Right kidney (tissue), 1 donor: ENCODE results near the gene ANKRD44.

Source experiments
- DNase-seq: peaks from one replicate; pipeline ENCODE4 v3.0.0-alpha.2; 2016

Gene ANKRD44

DNA sequence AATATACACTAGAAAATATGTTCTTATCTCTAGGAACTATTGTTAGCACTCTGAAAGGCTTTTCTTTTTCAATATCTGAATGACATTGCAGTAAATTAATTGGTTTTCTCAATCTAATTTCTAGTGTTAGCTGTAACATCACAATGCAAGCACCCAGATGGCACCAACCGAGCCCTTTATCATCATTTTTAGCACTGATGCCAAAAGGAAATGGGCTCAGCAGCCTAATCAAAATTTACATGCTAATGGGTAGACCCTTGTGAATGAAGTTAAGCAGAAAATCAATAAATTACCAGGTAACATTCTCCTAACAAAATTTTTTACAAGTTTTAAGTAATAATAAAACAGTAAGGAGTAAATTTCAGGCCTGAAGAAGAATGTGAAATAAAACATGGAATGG lies 330.6 kb downstream of the ANKRD44 start:
- DNase-seq, result no peak

DNA sequence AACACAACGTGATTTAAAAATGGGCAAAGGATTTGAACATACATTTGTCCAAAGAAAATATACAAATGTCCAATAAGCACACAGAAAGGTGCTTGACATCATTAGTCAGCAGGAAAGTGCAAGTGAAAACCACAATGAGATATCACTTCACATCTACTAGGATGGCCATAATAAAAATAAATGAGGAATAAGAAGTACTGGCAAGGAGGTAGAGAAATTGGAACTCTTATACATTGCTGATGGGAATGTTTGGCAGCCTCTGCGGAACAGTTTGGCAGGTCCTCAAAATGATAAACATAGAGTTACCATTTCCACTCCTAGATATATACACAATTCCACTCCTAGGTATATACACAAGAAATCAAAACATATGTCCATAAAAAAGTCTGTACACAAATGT lies 333.1 kb downstream of the ANKRD44 start:
- DNase-seq, result no peak

DNA sequence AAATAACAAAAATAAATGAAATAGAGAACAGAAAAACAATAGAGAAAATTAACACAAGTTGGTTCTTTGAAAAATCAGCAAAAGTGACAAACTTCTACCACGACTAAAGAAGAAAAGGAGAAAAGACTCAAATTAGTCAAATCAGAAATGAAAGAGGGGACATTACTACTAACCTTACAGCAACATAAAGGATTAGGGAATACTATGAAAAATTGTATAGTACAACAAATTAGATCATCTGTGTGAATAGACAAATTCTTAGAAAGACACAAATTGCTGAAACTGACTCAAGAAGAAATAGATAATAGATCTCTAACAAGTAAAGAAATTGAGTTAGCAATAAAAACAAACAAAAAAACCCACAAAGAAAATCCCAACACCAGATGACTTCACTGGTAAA lies 335.6 kb downstream of the ANKRD44 start:
- no peak for DNase-seq

DNA sequence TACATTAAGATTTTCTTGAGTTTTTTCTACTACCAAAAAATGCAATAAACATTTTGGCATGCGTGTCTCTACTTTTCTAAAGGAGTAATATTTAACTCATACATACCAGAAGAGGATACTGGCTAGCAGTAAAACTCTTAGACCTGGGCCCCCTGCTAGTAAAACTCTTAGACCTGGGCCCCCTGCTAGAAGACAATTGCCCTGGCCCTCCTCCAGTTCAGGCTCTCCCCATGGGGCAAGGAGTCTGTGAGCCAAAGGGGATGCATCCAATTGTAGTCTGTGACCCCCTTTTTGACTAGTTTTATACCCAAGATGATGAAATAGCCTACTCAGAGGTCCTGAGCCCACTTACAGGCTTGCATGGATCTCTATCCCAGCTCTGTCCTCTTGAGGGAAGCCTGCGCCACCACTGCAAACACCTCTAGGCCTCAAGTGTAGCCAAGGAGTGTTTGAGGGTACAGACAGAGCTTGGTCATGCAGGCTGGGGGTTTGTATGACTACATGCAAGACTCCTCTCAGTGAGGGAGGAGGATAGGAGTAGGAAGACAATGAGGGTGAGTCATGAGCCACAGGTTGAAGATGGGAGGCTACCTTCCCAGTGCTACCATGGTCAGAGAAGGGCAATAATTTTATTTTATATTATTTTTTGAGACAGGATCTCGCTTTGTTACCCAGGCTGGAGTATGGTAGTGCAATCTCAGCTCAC lies 338.9 kb downstream of the ANKRD44 start:
- no peak for DNase-seq

DNA sequence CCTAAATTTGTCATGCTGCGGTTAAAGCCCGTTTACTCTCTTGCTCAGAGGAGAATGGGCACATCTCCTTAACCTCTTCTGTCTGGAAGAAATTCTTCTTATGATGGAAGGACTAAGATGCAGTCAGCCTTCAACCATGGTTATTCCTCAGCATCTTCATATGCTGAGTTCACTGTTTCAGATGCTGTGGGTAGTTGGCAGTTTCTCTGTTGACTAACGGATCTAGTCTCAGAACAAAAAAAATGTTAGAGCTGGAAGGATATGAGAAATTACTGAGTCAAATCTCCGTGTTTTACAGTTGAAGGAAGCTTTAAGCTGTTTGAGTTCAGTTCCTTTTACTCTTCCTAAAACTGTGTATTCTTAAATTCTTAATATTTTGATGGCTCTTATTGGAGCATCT lies 340.5 kb downstream of the ANKRD44 start:
- DNase-seq, result no peak

DNA sequence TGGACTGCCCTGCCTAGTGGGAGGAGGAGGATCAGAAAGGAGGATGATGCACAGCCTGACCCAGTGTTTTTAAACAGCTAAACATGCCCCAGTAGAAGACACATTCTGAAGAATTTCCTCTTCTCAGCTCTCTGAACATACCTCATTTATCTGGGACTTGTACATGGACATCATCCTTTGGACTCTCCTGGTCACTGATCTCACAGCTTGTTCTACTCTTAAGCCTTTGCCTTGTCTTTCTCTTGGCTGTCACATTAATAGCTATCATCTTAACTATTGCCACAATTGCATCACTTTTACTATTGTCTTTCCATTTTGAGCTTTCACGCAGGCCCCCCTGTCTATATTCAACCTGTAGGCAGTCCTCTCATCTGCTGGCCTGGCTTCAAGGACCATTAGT lies 342.1 kb downstream of the ANKRD44 start:
- DNase-seq, result no peak

DNA sequence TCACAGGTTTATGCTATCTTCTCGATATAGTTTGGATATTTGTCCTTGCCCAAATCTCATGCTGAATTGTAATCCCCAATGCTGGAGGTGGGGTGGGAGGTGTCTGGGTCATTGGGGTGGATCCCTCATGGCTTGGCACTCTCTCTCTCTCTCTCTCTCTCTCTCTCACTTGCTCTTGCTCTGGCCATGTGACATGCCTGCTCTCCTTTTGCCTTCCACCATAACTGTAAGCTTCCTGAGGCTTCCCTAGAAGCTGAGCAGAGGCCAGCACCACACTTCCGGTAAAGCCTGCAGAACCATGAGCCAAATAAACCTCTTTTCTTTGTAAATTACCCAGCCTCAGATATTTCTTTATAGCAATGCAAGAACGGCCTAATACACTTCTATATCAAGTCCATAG lies 342.8 kb downstream of the ANKRD44 start:
- DNase-seq, result no peak

DNA sequence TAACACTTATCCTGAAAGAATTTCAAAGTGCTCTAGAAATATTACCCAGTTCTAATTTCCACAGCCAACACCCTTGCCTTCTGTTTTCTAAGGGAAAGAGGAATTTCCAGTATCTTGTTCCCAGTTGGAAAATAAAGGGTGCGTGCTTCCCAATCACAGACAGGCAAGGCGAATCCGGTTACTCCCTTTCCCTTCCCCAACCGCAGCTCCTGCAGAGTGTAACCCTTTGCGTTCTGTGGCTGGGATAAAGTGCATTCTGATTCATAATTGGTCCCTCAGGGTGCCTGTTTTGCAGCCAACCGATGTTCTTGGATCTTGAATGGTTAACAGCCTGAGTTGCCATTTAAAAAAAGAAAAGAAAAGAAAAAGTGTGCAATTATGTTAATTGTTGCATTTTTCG lies 343.5 kb downstream of the ANKRD44 start:
- DNase-seq, result peak; percentile 28

DNA sequence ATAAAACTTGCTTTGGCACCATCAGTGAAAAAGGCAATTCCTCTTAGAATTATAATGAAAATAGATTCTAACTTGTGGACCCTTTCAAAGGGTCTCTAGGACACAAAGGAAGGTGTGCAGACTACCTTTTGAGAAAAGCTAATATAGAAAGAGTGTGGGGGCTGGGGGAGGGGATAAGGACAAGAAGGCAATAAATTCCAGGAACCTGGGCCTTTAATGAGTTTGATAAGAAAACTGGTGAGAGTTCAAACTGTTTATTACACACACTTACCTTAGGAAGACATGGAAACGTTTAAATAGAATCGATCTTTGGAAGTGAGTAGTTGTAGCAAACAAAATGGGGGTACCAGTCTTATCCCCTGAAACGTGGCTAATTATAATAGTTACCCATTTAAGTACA lies 344.5 kb downstream of the ANKRD44 start:
- DNase-seq, result no peak

DNA sequence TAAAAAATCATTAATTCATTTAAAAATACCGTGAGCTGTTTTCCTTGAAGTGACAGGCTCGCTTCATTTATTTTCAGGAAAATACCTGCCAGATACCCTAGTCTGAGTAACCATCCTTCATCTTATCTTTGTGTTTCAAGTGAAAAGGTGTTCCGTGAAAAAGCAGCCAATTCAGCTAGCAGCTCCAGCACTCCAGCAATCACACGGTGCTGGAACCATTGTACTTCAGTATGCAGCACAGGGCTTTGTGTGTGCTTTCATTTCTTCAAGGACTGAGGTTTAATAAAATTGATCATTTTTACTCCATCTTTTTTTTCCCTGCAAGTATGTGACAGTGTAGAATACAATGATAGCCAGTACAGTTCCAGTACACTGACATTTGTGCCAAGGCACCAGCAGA lies 344.9 kb downstream of the ANKRD44 start:
- no peak for DNase-seq

DNA sequence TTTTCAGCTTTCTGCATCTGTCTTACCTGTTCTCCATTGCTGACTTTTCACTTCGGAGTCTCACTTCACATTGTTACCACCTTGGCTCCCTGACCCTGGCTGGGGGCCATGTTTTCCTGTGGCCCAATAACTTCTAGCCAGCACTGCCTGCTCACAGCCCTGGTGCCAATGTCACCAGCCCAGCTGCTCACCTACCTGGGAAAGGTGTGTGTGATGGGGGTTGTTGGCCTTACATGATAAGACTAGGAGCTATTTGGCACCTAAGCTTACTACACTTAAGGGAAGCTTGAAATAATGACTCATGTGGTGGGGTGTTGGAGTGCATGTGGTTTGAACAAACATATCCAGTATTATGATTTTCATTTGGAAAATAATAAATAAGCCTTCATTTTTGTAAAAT lies 346.6 kb downstream of the ANKRD44 start:
- DNase-seq, result no peak

DNA sequence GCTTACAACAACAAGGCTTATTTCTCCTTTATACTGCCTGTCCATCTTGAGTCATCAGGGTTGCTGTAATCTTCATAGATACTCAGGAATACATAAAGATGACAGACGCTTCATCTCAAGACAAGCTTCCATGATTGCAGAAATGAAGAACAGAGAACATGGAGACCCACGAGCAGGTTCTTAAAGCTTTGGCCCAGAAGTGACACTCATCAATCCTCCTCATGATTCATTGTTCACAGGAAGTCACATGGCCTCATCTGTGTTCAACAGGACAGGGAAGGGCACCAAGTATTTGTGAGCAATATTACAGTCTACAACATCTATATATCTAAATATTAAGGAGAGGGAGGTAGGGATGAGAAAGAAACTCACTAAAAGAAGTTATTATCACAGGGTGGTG lies 347.5 kb downstream of the ANKRD44 start:
- no peak for DNase-seq

DNA sequence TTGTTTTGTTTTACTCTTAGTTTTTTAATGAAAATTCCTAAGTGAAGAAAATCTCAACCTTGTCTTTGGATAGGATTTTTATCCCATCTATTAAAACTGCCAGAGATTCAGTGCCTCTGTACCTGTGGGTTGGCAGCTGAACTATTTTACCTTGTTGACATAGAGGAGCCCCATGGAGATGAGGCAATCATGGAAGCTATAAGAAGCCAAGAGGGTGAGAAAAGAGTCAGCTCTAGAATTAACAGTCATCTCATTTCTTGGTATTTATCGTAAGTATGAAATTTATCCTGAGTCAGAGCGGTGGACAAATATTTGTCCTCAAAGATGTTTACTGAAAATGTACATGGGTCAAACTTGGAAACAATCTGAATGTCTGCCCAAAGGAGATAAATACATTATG lies 348.3 kb downstream of the ANKRD44 start:
- DNase-seq, result no peak

DNA sequence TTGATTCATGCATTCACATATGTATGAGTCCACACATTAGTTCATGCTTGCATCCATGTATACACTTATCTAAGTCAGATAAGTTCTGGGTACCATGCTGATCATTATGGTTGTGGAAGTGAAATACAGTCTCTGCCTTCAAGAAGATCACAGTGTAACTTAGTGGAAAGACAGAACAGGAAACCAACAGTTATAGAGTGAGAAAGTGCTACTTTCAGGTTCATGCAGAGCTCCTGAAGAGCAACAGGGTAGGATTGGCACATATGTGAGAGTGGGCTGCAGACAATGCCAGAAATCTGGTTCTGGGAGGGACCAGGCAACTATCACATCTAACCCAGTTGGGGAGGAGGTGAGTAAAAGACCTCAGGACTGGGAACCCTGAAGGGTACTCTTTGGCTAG lies 348.7 kb downstream of the ANKRD44 start:
- no peak for DNase-seq

DNA sequence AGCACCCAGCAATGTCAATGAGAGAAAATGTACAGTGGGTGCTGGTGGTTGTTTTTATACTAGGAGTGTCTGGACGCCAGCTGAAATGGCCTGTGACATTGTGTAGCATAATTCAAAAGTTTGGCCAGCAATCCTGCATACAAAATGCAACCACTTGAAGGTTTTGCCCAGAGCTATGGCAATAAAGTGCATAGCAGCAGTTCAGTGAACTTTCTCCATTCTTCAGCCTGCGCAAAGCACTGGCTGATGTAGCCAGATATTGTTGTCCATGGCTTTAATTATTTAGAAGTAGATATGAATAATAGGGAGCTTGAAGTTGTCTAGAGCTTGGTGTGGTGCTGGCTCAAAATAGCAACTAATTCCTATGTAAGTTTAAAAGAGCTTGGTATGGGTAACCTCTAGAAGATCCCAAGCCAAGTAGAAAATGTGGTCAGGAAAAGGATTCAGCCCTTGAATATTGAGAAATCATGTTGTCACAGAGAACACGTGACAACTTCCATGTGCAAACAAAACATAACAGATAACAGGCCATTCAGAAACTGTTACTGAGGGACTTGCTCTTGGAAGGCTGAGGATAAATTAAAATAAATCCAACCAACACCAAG lies 350.7 kb downstream of the ANKRD44 start:
- no peak for DNase-seq

DNA sequence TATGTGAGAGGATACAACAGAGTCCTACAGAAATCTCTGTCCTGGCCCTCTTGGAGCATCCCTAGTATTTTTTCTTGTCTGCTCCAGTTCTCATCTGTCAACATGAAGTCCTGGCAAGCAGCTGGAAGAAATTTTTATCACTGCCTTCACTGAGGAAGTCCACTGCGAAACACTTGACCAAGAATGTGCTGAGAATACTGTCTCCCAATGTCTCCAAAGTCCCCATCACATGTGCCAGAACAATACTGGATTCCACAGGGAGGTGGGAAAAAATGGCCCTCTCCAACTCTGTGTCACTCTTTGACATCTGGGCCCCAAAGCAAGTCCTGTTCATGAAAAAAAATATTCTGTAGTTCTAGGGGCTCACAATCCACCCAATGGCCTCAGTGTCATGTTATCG lies 351.3 kb downstream of the ANKRD44 start:
- DNase-seq, result no peak

DNA sequence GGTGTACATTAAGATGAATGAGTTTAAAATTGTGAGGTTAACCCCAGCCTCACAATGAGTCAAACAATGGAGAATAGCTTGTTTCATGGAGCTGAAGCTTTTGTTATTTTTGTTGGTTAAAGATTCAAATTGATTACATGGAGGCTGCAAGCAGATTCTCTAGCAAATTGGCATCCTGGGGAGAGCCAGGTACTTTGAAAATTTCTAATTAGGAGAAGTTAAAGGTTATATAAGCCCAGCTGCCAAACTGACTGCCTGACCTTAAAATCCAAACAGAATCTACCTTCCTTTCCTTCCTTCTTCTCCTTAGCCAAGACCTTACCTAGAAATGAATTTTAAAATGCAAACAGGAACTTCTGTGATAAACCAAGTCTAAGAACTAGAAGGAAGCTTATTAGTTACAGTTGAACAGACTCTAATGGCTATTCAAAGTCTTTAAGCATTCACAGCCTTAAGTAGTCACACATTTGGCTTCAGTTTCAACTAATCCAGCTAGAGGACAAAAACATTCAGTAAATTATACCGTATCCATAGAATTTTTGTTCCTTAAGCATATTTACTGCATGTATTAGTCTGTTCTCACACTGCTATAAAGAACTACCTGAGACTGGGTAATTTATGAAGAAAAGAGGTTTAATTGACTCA lies 352.6 kb downstream of the ANKRD44 start:
- no peak for DNase-seq

DNA sequence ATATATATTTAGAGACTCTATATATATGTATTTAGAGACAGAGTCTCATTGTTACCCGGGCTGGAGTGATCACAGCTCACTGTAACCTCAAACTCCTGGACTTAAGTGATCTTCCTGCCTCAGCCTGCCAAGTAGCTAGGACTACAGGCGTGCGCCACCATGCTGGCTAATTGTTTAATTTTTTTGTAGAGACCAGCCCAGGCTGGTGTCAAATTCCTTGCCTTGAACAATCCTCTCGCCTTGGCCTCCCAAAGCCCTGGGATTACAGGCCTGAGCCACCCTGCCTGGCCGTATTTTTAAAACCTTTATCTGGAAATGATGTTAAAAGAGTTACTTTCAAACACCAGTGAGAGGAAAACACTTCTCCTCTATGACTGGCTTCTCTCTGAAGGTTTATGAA lies 353.1 kb downstream of the ANKRD44 start:
- no peak for DNase-seq

DNA sequence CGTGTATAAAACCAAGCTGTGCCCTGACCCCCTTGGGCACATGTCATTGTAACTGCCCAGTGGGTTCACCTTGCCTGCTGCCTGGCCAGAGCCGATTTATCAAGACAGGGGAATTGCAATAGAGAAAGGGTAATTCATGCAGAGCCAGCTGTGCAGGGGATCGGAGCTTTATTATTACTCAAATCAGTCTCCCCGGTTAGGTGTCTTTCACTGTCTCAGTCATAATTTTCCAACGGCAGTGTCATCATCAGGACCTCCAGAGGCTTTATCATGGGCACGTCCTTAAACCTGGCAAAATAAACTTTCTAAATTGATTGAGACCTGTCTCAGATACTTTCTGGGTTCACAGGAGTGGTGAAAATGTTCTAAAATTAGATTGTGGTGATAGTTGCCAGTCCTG lies 354.5 kb downstream of the ANKRD44 start:
- no peak for DNase-seq

DNA sequence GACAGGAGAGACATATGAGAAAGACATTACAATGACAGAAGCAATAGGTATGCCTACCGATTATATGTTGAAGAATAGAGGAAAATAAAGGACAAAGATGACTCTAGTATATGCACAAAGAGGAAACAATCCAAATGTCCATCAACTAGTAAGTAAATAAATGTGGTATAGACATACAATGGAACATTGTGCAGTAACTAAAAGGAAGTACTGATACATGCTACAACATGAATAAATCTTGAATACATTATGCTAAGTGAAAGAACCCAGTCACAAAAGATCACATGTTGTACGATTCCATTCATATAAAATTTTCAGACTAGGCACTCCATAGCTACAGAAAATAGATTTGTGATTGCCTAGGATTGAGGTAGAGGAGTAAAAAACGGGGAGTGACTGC lies 355.5 kb downstream of the ANKRD44 start:
- DNase-seq, result no peak

DNA sequence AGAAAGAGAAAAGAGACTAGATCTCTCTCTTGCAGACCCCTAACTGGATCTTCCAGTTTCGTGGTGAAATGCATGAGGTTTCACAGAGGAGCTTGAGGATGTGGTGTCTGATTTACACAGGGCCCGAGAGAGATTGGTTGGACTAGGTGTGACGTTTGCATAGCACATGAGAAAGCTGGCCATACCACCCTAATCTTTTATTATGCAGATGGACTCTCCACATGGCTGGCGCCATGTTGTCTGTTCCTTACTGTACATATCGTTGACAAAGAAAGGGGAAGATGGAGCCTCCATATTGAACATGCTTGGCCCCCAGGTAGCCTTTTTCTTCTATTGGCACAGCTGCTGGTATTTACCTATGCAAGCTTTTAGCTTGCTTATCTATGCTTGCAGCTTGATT lies 356.6 kb downstream of the ANKRD44 start:
- DNase-seq, result no peak

DNA sequence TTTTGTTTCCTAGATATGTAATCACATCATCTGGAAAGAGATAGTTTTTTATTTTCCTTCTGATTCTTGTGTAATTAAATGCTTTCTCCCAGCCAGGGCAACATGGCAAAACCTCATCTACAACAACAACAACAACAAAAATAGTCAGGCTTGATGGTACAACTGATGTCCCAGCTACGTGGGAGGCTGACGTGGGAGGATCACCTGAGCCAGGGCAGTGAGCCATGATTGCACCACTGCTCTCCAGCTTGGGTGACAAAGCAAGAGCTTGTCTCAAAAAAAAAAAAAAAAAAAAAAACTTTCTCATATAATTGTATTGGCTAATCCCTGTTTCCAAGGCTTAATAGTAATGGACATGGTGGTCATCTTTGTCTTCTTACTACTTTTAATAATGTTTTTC lies 357.6 kb downstream of the ANKRD44 start:
- DNase-seq, result no peak

DNA sequence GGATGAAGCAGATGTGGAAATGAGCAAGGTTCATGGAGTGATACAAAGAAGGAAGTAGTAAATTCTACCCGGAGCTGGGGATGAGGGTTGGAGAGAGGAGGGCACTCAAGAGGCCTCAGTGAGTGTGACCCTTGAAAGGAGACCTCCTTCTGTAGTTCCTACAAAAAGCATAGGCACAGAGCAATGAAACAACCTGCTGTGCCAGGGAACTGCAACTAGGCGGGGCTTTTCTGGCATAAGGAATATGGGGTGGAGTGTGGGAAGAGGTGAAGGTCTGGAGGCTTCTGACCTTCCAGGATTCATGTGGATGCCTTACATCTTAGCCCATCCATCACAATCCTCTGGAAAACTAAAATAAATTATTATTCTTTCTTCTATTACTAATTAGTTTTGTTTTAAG lies 358.6 kb downstream of the ANKRD44 start:
- DNase-seq, result no peak

DNA sequence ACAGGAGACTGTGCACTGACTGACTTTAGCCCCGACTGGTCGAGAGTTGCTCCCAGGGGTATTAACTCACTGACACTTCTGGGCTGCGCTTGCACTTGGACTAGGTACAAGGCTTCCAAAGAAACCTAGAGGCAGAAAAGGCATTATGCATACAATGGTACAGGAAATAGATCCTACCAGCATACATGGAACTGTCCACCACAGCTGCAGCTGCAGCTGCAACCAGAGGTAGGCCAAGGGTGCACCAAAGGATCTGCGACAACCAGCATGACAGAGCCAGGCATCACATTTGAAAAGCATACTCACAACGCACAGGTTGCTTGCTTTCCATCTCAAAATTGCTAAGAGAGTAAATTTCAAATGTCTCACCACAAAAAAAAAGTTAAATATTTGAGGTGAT lies 361.5 kb downstream of the ANKRD44 start:
- DNase-seq, result no peak
